T follicular helper cell (primary cell): ENCODE measurements around the gene CEBPE.

Experiments
- DNase-seq: peaks from one replicate; pipeline ENCODE4 v3.0.0-alpha.2; 2020; ENCODE audit warnings: low read depth

CEBPE gene

GRCh38 chr14:23076785-23077408, 42.2 kb downstream of the CEBPE start:
- DNase-seq: no peak

- DNase-seq: no peak
Observed at GRCh38 chr14:23074906-23075305, 44.1 kb downstream of the CEBPE start.

GRCh38 chr14:23071921-23072539, 47.0 kb downstream of the CEBPE start:
- no peak for DNase-seq

- DNase-seq: peak; percentile 69
Observed at GRCh38 chr14:23071244-23071920, 47.7 kb downstream of the CEBPE start.

GRCh38 chr14:23070262-23071129, 48.6 kb downstream of the CEBPE start:
- DNase-seq: no peak

GRCh38 chr14:23069413-23069806, 49.6 kb downstream of the CEBPE start:
- DNase-seq: no peak

GRCh38 chr14:23068789-23069412, 50.2 kb downstream of the CEBPE start:
- peak; percentile 64 for DNase-seq

- no peak for DNase-seq
Observed at GRCh38 chr14:23067847-23068788, 50.9 kb downstream of the CEBPE start.
